Stimulated activated CD8-positive, alpha-beta memory T cell treated with anti-CD3 and anti-CD28 coated beads, Interleukin-2, amount 100 ng/mL, for 1 hour (primary cell): Measurements from ENCODE around the gene CBX1.
"Not testable (repeated sequence)": the region's sequence is repeated elsewhere in the genome, so short reads cannot be mapped to it uniquely, and the experiment has no call there.

Source experiments
- DNase-seq, 2 donors: peaks; one replicate each; pipeline ENCODE4 v3.0.0-alpha.2; 2020; ENCODE audit warnings: low read depth in 2 of 2

Gene CBX1

DNA sequence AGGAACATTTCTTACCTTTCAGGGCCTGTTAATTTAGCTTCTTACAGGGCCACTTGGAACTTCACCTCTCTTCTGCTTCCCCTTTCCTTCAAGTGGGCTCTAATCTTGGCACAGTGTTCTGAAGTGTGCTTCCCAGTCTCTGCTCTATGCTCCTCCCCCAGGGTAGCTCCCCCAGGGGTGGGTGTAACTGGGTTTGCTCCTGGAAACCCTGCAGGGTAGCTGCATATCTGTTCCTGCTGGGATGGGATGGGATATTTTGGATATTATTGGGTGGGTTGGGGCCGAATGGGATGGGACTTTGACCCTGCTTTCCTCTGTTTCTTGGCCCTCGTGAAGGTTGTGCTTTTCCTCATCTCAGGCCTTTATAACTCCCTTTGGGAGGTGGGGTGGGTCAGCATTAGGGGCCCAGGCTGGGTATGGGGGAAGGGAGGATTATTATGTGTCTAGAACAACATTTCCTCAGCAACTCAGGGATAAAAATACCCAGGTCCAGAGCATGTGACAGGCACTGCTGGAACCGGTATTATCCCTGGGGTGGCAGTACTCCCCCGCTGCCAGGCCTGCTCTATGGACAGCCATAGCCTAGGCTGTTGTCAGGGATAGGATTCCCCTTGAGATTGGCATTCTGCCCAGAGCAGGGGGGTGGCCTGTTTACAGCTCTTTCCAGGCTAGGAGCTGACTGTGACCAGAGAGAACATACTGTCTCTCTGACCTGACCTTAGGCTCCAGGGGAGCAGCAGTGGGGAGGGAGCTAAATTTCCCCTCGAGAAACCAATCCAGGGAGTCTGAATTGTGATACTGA, 48.1 kb downstream of the CBX1 start:
- DNase-seq, result no peak

DNA sequence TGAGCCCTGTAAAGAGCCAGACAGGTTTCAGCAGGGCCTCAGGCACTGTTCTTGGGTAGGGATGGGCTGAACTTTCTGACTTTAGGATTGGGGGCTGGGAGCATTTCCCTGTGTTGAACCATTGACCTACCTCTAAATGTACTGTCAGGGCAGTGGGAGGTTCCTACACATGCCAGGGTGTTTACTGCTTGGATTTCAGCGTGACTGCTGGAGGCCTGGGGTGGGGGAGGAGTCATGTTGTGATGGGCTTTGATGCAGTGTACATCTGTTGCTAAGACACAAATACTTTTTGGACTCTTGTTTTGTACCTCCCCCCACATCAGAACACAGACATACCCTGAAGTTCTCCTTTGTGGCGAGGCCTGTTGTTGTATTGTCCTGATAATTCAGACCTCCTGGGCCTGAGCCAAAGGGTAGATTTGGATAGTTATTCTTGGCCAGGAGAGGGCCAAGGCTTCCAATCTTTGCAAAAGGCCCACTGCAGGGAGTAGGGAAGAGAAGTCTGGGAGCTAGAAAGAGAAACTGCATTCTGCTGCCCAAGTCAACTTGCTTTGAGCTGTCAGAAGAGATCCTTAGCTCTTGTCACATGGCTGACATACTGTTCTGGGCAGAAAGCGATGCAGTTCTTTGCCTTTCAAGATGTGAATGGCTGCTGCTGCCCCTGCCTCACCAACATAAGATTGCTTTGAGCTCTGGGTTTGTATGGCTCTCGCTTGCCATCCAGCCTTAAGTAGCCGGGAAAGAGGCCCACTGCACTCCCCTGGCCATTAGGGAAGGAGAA, 49.4 kb downstream of the CBX1 start:
- DNase-seq, result no peak

DNA sequence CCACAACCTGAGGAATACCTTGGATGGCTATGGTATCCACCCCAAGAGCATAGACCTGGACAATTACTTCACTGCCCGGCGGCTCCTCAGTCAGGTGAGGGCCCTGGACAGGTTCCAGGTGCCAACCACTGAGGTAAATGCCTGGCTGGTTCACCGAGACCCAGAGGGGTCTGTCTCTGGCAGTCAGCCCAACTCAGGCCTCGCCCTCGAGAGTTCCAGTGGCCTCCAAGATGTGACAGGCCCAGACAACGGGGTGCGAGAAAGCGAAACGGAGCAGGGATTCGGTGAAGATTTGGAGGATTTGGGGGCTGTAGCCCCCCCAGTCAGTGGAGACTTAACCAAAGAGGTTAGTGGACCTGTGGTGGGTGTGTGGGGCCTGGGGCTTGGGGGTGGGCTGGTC, 50.0 kb downstream of the CBX1 start:
- no peak for DNase-seq

DNA sequence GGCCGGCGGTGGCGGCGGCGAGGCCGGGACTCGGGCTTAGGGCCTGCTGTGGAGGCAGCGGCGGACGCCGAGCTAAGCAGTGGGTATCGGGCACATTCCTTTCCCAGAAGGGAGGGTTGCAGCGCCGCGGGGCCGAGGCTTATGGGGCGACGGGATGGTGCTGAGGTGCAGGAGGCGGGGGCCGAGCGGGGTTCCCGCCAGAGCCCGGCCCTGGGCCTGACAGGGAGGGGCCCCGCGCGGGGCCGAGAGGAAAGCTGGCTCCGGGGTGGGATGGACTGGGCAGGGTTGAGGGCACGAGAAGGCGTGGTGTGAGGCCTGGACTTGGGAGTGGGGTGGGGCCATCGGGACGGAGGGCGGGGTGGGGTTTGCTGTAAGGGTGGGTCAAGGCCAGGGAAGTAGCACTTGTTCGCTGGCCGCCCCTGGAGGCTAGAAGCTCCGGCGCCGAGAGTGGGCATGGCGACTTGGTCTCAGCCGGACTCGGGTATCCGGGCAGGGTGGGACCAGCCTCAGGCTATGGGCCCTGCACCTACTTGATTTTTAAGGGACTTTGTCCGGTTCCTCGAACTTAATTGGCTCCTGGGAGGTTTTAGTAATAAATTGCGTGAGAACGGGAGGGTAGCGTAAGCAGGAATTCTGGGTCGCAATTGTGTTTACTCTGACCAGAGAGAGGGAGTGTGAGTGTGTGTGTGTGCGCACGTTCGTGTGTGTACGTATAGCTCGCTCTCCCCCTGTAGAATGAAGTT, 52.7 kb downstream of the CBX1 start:
- peak in 1 of 2 donors; percentile 21 for DNase-seq

DNA sequence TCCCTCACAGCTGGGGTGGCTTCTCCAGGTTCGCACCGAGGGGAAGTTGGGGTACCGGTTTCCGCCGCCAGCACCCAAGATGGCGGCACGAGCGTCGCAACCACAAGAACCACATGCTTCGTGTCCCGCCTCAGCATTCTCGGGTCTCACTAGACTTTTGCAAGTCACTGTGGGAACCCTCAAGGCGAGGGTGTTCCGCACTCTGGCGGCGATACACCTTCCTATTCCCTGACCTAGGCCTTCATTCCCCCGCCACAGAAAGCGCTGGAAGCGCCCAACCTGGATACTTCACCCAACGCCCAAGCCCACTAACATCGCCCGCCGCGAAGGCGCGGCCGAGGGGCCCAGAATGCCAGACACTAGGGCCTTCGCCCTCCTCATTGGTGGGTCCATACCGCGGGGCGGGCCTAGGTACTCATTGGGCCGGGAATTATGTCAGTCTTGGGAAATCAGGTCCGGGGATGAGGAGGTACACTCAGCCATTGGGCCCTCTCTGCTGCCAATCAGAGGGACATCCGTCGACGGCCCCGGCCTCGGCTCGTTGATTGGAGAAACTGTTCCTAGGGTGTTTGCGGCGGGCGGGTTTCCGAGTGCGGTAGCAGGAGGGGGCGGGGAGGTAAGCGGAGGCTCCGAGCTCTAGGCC, 53.4 kb downstream of the CBX1 start, which contains the start of gene NFE2L1:
NFE2L1 (plus strand) TSS at position 619 of the 643 bp plus-strand sequence. CDS start 2,760 bp downstream, outside the sequence.
- peak; percentile 95 to 96 for DNase-seq

DNA sequence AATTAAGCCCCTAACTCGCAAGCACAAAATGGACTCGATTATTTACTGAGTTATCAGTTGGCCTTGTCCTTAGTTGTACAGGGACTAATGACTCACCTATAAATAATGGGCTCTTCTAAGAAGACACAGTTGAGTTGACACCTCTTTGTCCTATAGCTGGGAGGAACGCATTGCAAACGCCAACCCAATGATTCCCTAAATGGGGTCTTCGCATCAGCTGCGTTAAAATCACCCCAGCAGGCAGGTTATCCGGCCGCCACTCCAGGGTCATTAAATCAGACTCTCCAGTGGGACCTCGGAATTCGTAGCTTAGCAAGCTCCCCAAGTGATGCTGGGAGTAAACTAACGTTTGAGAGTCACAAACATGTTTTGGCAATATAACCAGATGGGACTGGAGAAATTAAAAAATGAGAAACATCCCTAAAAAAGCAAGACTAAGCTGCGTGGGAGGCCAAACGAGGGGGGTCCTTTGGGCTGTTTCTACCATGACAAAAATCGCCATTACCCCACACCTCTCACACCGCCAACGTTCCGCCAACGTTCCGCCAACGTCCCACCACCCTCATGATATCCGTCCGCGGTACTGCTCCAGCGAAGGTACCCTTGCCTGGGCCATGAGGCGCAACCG, 54.1 kb downstream of the CBX1 start:
- no peak for DNase-seq

DNA sequence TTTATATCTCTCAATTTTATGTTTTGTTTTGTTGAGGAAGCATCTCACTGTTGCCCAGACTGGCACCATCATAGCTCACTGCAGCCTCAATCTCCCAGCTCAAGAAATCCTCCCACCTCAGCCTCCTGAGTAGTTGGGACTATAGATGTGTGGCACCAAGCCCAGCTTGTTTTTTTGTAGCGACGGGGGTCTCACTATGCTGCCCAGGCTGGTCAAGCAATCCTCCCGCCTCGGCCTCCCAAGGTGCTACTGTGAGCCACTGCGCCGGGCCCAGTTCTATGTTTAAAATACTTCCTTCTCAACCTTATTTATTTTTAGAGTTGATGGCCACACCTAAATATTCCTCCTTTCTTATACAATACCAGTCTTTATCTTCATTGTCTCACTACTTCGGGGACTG, 55.0 kb downstream of the CBX1 start:
- DNase-seq, result no peak

DNA sequence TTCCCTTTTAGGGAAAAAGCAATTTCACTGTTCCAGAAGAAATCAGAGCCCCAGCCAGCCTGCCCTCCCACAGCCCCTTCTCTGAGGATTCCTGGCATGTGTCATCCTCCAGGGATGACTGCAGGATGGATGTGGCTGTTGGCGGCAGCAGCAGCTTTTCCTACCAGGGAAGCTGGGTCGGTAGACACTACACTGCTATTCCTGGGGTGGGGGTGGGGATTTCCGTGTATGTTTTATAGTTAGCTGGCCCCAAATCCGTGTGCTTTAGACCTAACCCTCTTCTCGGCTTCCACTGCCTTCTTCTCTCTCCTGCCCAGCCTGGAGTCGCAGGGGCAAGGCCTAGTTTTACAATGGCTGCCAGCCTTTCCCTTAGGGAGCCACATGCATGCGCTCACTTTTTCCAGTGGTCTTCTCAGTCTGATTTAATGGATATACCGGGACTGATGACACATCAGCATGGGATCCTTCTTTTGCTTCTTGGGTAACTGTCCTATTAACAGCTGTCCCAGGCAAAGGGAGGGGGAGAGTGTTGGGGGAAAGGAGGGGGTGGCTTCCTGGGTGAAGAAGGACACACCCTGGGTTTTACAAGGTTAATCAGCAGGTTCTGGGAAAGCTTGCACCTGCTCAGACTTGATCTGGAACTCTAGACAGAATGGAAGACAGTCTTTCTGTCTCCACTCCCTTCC, 55.8 kb downstream of the CBX1 start:
- DNase-seq, result no peak

DNA sequence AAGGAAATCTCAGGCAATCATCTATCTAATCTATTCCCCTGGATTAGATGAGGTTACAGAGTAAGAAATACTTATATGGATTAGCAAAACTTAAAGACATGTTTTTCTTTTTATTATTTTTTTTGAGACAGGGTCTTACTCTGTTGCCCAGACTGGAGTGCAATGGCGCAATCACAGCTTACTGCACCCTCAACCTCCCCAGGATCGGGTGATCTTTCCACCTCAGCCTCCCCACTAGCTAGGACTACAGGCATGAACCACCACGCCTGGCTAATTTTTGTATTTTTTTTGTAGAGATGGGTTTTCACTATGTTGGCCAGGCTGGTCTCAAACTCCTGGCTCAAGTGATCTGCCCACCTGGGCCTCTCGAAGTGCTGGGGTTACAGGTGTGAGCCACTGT, 56.4 kb downstream of the CBX1 start:
- no peak for DNase-seq

DNA sequence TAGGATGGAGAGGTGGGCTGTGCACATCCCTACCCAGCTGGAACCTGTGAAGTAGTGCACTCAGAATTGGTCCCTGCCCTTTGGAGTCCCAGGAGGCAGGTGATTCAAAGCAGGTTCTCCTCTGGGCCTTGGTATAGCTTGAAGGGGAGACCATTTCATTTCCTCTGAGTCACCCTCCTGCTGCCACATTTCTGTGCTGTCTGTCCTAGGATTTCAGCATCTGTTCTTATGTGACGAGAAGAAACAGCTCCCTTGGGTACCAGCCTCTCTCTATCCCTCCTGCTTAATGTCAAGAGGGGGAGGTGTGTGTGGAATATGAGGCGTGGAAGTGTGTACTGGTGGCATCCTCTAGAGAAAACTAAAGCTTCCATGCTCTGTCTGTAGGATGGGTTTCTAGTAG, 58.1 kb downstream of the CBX1 start:
- no peak for DNase-seq

DNA sequence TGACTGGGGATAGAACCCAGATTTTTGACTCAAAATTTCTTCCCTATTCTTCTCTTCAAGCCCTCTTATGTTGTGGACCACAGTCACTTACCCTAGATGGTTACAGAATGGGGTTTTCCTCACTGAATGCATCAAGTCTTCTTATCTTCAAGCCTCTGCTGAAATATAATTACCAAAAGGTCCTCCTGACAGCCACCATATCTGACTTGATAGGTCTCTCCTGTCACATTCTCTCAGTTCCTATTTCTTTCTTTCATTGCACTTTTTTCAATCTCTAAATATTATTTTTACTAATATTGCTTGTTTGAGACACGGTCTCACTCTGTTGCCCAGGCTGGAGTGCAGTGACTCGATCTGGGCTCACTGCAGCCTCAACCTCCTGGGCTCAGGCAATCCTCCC, 62.6 kb downstream of the CBX1 start:
- no peak for DNase-seq

DNA sequence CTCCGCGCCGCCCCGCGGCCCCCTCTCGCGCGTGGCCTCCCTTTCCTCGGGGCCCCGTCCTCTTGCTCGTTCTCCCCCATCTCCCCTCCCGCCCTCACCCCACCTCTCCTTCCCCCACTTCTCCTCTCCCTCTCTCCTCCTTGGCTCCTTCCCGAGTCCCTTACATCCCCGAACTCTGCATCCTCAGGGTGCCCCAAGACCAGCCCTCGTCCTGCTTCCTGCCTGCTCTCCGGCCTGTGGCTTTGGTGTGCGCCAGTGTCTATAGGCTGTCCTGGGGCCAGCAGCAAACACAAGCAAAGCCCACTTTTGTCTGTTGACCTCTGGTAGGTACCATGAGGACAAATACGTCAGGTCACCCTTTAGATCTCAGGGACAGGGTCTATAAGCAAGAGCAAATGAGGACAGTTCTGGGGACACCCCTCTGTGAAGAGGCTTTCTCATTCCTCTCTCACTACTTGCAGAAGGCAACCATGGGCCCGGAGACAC, 63.4 kb downstream of the CBX1 start:
- no peak for DNase-seq

DNA sequence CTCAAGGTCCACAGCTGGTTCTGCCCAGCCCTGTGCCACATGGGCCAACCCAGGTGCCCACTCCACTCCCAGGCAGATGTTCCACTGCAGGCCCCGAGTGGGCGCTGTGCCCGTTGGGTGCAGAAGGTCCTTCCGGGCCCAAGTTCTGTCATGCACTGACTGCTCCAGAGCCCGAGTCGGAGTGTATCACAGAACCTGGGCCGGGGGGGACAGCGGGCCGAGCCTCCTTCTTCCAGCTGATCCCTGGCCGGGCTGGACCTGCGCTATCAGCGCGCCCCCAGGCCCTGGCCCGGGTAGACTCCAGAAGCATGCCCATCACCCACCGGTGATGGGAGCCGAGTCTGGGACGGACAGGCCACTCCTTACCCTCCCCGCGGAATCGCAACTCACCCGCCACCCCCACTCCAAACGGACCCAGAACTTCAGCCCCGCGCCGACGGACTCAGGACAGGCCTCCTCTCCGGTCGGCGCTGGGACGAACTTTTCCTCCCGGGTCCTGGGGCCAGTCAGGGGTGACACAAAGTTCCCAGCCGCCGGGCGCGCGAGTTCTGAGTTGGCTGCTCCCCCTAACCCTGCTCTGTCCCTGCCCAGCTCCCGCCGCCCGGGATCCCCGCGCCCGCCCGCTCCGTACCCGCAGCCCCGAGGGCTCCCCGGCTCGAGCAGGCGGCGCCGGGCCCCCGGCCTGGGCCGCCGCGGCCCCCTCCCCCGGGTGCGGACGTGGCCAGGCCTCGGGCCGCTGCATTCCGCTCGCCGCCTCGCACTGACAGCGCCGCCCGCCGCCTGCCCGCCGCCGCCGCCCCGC, 64.0 kb downstream of the CBX1 start, which contains the start of gene COPZ2:
COPZ2 (minus strand) TSS at position 762 of the 802 bp plus-strand sequence; CDS start at position 742, 20 bp downstream.
- peak in 1 of 2 donors; percentile 47 for DNase-seq

DNA sequence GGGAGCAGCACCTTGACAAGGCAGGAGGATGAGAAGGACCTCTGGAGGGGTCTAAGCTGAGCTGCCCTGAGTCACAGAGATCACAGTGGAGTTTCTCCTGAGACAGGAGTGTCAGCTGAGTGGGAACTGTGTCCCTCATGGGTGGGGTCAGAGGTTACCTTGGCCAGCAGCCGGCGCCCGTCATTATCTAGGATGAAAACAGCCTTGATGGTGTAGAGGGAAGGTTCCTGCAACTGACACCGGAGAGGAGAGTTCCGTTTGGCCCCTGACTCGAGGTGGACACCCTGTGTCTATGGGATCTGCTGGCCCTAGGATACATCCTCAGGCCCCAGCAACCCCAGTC, 64.6 kb downstream of the CBX1 start:
- no peak for DNase-seq

DNA sequence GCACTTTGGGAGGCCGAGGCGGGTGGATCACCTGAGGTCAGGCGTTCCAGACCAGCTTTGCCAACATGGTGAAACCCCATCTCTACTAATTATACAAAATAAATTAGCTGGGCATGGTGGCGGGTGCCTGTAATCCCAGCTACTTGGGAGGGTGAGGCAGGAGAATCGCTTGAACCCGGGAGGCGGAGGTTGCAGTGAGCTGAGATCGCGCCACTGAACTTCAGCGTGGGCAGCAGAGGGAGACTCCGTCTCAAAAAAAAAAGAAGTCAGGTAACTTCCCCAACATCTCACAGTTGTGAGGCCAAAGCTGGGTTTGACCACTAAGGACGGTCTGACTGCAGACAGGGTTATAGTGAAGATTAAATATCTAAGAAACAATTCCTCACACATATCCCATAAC, 66.5 kb downstream of the CBX1 start:
- DNase-seq, result not testable (repeated sequence)

DNA sequence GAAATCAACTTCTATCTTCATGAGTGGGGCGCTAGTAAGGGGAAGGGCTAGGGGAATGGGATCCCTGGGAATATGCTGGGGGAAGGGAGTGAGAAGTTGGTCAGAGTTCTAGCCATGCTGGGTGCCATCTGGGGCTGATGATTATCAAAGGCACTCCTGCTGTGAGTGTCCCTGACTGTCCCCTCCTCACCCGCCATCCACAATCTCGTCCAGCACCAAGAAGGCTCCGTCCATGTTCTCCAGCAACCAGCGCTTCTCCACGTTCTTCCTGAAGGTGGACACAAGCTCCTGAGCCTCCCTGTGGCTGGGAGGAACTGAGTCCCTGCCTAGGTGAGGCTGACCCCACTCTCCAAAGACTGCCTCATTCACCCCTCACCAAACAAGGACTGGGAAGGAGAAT, 69.3 kb downstream of the CBX1 start:
- DNase-seq, result no peak

DNA sequence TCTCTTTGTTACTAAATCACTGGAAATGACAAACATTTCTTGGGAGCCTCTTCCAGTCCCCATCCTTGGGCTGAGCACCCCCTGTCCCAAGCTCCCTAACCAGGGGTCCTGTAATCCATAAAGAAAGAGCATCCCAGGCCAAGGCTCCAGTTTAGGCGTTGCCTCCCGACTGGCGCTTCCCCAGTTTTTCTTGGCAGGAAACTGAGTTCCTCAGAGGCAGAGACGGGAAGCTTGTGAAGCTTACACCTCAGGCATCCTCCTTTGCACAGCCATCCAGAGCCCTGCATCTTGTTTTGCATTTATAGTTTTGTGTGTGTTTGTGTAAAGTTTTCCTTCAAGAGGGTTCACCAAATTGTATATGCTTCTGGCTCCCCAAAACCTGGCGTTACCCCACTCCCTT, 70.7 kb downstream of the CBX1 start:
- DNase-seq, result no peak

DNA sequence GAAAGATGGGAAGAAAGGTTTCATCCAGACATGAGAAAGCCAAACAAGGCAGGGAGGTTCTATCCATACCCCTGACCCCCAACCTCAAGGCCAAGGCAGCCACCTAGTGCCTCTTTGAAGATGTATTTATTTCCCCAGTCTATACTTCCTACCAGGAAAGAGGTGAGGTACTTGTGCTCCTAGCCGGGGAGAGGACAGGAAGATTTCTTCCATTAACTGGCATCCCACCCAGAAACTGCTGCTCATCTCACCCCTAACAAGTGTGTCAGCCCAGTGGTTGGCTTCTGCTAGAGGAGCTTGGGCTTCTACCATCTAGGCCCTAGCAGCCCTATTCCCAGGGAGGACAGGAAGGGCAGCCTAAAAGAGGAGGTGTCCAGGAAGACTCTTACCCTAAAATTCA, 72.5 kb downstream of the CBX1 start:
- DNase-seq, result no peak

DNA sequence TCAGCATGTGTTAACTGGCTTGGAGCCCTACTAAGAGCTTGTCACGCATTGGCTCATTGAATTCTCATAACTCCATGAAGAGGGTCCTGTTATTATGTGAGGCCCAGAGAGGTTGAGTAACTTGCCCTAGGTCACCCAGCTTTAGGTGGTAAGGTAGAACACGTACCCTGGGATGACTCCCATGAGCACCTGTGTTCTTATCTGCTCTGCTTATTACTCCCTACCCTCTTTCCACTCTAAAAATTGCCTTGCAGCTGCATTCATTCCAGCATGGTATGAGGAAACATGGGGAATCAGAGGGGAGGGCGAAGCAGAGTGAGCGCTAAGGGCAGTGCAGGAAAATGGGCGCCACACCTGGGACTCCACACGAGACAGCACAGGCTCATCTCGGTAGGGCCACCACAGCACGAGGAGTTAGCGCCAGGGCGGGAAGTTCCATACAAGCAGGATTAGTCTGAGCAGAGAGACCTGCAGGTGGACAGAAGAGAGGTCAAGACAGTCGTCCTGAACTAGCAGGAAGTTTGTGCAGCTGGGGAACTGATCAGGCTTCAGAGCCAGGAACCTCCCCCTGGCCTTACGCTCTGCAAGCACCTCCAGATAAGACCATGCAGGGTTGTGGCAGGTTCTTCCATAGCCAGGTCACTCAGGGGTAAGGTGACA, 73.8 kb downstream of the CBX1 start:
- no peak for DNase-seq
